ENCODE results near the gene BHLHA15.

Gene BHLHA15

GRCh38 chr7:98223898-98224700 is 12.9 kb downstream of the BHLHA15 start:
- H3K9me3 ChIP-seq (ENCODE audit: control insufficient read depth, insufficient read depth, low read depth, low read length), result no peaks in the 10 kb centered on the region
- H3K4me1 ChIP-seq (ENCODE audit: control insufficient read depth, insufficient read depth, low read length), result no peaks in the 10 kb centered on the region
- TF ChIP-seq GLIS1 (tag by site-specific recombination; IDR thresholded peaks at IDR 0.05), result peak; percentile 64
- TF ChIP-seq, protein P1, sequence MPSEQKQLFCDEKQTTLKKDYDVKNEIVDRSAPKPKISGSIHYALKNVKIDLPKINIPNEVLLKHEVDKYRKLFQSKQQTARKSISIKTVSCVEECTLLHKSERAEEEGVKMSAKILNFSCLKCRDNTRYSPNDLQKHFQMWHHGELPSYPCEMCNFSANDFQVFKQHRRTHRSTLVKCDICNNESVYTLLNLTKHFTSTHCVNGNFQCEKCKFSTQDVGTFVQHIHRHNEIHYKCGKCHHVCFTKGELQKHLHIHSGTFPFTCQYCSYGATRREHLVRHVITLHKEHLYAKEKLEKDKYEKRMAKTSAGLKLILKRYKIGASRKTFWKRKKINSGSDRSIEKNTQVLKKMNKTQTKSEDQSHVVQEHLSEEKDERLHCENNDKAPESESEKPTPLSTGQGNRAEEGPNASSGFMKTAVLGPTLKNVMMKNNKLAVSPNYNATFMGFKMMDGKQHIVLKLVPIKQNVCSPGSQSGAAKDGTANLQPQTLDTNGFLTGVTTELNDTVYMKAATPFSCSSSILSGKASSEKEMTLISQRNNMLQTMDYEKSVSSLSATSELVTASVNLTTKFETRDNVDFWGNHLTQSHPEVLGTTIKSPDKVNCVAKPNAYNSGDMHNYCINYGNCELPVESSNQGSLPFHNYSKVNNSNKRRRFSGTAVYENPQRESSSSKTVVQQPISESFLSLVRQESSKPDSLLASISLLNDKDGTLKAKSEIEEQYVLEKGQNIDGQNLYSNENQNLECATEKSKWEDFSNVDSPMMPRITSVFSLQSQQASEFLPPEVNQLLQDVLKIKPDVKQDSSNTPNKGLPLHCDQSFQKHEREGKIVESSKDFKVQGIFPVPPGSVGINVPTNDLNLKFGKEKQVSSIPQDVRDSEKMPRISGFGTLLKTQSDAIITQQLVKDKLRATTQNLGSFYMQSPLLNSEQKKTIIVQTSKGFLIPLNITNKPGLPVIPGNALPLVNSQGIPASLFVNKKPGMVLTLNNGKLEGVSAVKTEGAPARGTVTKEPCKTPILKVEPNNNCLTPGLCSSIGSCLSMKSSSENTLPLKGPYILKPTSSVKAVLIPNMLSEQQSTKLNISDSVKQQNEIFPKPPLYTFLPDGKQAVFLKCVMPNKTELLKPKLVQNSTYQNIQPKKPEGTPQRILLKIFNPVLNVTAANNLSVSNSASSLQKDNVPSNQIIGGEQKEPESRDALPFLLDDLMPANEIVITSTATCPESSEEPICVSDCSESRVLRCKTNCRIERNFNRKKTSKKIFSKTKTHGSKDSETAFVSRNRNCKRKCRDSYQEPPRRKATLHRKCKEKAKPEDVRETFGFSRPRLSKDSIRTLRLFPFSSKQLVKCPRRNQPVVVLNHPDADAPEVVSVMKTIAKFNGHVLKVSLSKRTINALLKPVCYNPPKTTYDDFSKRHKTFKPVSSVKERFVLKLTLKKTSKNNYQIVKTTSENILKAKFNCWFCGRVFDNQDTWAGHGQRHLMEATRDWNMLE (tag by site-specific recombination; conservative IDR thresholded peaks at IDR 0.05; ENCODE audit: low read depth), result no peak
- POLR2A ChIA-PET, result no interaction called here
- CTCF ChIA-PET, result no interaction called here
- H3K36me3 ChIP-seq (ENCODE audit: control insufficient read depth in 2 of 2, insufficient read depth in 1 of 2, low read length in 2 of 2), result peaks cover 3 to 10% of the 10 kb centered on the region in 2 experiments; a peak in 2 of 3 replicates
- H3K4me3 ChIP-seq (ENCODE audit: low read depth, low read length), result no peak overlapping the region
- no peak overlapping the region for H3K27ac ChIP-seq (ENCODE audit: extremely low read depth, low read depth, low read length)

DNA sequence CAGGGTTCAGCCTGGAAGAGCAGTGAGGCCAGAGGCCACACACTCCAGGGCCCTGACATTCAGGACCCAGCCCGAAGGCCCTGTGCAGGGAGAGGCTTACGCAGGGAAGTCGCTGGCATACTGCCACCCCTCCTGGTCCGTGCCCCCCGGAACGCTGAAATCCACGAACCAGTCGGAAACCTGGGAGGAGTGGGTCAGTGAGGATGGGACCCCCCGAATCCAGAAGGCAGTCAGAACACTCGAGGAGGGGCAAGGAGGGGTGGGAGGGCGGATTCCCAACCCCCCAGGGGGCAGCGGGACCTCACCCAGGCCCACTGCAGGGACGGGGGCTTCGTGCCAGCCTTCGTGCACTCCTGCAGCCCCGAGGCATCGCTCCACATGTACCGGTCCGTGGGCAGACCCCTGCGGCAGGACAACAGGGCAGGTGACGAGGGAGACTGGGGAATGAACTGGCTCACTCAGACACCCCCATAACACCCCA is 13.5 kb downstream of the BHLHA15 start:
- Histone ChIP-seq H3K36me3 (ENCODE audit: control insufficient read depth in 2 of 2, insufficient read depth in 1 of 2, low read length in 2 of 2) (peaks cover 3 to 10% of the 10 kb centered on the region in 2 experiments; a peak in 2 of 3 replicates), H3K9me3 (ENCODE audit: control insufficient read depth, insufficient read depth, low read depth, low read length) (no peaks in the 10 kb centered on the region), H3K4me3 (ENCODE audit: low read depth, low read length) (no peak overlapping the region), H3K4me1 (ENCODE audit: control insufficient read depth, insufficient read depth, low read length) (no peaks in the 10 kb centered on the region), H3K27ac (ENCODE audit: extremely low read depth, low read depth, low read length) (no peak overlapping the region)
- POLR2A ChIA-PET, result interaction anchor here (0.9 kb wide), 1 partner anchor 17 kb away, joined by 3 read pairs; no protein-coding TSS in a partner anchor
- CTCF ChIA-PET, result no interaction called here
- TF ChIP-seq KLF1 (tag by site-specific recombination; IDR thresholded peaks at IDR 0.05), result no peak
- TF ChIP-seq ZBTB1 (tag by site-specific recombination; IDR thresholded peaks at IDR 0.05), result no peak
- TF ChIP-seq ZSCAN5A (tag by site-specific recombination; IDR thresholded peaks at IDR 0.05), result no peak
- no peak for TF ChIP-seq ZNF146 (tag by site-specific recombination; IDR thresholded peaks at IDR 0.05)
- no peak for TF ChIP-seq ZNF660 (tag by site-specific recombination; IDR thresholded peaks at IDR 0.05)
- no peak for TF ChIP-seq ZNF654 (tag by site-specific recombination; IDR thresholded peaks at IDR 0.05; ENCODE audit: low read depth)
- no peak for TF ChIP-seq SP3 (tag by site-specific recombination; IDR thresholded peaks at IDR 0.05)
- TF ChIP-seq ZNF350 (tag by site-specific recombination; IDR thresholded peaks at IDR 0.05), result no peak
- TF ChIP-seq ZBTB48 (tag by site-specific recombination; IDR thresholded peaks at IDR 0.05), result no peak
- TF ChIP-seq ZNF529 (tag by site-specific recombination; IDR thresholded peaks at IDR 0.05; ENCODE audit: insufficient replicate concordance), result no peak
- TF ChIP-seq ZNF488 (tag by site-specific recombination; IDR thresholded peaks at IDR 0.05), result no peak
- no peak for TF ChIP-seq ZNF37A (tag by site-specific recombination; IDR thresholded peaks at IDR 0.05)
- no peak for TF ChIP-seq BCL11A (tag by site-specific recombination; IDR thresholded peaks at IDR 0.05; ENCODE audit: low read depth)
- TF ChIP-seq ZNF544 (tag by site-specific recombination; IDR thresholded peaks at IDR 0.05), result no peak
- TF ChIP-seq KLF7 (tag by site-specific recombination; IDR thresholded peaks at IDR 0.05; ENCODE audit: borderline replicate concordance), result no peak

All from HEK293 (cell line).